ENCODE data around the gene TFPI. TPM values are rescaled to one million over a fixed set of nuclear protein-coding genes. Genes with fewer than 3 reads are reported as not detected.

The TFPI gene
- total RNA-seq, 1 experiment from 2014 or later: 8.4 TPM

DNA sequence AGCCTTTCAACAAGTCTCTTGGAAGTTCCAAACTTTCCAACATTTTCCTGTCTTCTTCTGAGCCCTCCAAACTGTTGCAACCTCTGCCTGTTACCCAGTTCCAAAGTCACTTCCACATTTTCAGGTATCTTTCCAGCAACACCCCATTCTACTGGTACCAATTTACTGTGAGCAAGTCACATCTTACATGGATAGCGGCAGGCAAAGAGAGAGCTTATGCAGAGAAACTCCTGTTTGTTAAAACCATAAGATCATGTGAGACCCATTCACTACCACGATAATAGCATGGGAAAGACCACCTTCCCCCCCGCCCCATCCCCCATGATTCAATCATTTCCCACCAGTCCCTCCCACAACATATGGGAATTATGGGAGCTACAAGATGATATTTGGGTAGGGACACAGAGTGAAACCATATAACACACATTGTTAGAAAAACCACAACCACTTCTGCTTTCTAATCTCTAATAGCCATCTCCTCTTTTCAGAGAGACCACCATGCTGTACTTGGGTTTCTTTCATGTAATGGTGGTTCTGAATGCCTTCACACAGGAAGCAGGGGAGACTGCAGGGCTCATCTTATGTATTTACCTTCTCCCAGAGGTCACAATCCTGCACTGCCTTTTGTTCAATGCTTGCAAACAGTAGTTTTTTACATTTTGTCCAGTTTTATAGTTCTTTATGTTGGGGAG is 60.2 kb downstream of the TFPI start:
- CTCF ChIA-PET: no interaction called here
- TF ChIP-seq, protein P1, sequence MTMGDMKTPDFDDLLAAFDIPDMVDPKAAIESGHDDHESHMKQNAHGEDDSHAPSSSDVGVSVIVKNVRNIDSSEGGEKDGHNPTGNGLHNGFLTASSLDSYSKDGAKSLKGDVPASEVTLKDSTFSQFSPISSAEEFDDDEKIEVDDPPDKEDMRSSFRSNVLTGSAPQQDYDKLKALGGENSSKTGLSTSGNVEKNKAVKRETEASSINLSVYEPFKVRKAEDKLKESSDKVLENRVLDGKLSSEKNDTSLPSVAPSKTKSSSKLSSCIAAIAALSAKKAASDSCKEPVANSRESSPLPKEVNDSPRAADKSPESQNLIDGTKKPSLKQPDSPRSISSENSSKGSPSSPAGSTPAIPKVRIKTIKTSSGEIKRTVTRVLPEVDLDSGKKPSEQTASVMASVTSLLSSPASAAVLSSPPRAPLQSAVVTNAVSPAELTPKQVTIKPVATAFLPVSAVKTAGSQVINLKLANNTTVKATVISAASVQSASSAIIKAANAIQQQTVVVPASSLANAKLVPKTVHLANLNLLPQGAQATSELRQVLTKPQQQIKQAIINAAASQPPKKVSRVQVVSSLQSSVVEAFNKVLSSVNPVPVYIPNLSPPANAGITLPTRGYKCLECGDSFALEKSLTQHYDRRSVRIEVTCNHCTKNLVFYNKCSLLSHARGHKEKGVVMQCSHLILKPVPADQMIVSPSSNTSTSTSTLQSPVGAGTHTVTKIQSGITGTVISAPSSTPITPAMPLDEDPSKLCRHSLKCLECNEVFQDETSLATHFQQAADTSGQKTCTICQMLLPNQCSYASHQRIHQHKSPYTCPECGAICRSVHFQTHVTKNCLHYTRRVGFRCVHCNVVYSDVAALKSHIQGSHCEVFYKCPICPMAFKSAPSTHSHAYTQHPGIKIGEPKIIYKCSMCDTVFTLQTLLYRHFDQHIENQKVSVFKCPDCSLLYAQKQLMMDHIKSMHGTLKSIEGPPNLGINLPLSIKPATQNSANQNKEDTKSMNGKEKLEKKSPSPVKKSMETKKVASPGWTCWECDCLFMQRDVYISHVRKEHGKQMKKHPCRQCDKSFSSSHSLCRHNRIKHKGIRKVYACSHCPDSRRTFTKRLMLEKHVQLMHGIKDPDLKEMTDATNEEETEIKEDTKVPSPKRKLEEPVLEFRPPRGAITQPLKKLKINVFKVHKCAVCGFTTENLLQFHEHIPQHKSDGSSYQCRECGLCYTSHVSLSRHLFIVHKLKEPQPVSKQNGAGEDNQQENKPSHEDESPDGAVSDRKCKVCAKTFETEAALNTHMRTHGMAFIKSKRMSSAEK (CRISPR knock-in tag; IDR thresholded peaks at IDR 0.05; ENCODE audit: borderline replicate concordance): no peak
- TF ChIP-seq CDX4 (CRISPR knock-in tag; IDR thresholded peaks at IDR 0.05; ENCODE audit: borderline replicate concordance) (no peak), ZNF263 (CRISPR knock-in tag; IDR thresholded peaks at IDR 0.05; ENCODE audit: low read depth) (no peak), ETV6 (CRISPR knock-in tag; IDR thresholded peaks at IDR 0.05) (no peak), AR (CRISPR knock-in tag; IDR thresholded peaks at IDR 0.05) (no peak), FOXJ3 (CRISPR knock-in tag; IDR thresholded peaks at IDR 0.05; ENCODE audit: borderline replicate concordance) (no peak)
- TF ChIP-seq, protein P2, sequence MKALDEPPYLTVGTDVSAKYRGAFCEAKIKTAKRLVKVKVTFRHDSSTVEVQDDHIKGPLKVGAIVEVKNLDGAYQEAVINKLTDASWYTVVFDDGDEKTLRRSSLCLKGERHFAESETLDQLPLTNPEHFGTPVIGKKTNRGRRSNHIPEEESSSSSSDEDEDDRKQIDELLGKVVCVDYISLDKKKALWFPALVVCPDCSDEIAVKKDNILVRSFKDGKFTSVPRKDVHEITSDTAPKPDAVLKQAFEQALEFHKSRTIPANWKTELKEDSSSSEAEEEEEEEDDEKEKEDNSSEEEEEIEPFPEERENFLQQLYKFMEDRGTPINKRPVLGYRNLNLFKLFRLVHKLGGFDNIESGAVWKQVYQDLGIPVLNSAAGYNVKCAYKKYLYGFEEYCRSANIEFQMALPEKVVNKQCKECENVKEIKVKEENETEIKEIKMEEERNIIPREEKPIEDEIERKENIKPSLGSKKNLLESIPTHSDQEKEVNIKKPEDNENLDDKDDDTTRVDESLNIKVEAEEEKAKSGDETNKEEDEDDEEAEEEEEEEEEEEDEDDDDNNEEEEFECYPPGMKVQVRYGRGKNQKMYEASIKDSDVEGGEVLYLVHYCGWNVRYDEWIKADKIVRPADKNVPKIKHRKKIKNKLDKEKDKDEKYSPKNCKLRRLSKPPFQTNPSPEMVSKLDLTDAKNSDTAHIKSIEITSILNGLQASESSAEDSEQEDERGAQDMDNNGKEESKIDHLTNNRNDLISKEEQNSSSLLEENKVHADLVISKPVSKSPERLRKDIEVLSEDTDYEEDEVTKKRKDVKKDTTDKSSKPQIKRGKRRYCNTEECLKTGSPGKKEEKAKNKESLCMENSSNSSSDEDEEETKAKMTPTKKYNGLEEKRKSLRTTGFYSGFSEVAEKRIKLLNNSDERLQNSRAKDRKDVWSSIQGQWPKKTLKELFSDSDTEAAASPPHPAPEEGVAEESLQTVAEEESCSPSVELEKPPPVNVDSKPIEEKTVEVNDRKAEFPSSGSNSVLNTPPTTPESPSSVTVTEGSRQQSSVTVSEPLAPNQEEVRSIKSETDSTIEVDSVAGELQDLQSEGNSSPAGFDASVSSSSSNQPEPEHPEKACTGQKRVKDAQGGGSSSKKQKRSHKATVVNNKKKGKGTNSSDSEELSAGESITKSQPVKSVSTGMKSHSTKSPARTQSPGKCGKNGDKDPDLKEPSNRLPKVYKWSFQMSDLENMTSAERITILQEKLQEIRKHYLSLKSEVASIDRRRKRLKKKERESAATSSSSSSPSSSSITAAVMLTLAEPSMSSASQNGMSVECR (CRISPR knock-in tag; IDR thresholded peaks at IDR 0.05; ENCODE audit: borderline replicate concordance): no peak
- H3K4me3 Mint-ChIP-seq: no peak overlapping the region
- H3K27me3 Mint-ChIP-seq (ENCODE audit: low read depth): no peaks in the 10 kb centered on the region
- POLR2A ChIA-PET: no interaction called here
- peaks cover 37% of the 10 kb centered on the region for H3K9me3 Mint-ChIP-seq
- no peak for DNase-seq (ENCODE audit: low spot score)
- no peaks in the 10 kb centered on the region for H3K4me1 Mint-ChIP-seq
- H3K36me3 Mint-ChIP-seq: peaks cover 36% of the 10 kb centered on the region
- no peak for ATAC-seq
- no peak overlapping the region for H3K27ac Mint-ChIP-seq

- ATAC-seq (no peak), DNase-seq (ENCODE audit: low spot score) (no peak)
- peaks cover 37% of the 10 kb centered on the region for H3K9me3 Mint-ChIP-seq
- peaks cover 36% of the 10 kb centered on the region for H3K36me3 Mint-ChIP-seq
- CTCF ChIA-PET: no interaction called here
- no peaks in the 10 kb centered on the region for H3K4me1 Mint-ChIP-seq
- POLR2A ChIA-PET: no interaction called here
- H3K27me3 Mint-ChIP-seq (ENCODE audit: low read depth): no peaks in the 10 kb centered on the region
- TF ChIP-seq NR1H2 (CRISPR knock-in tag; IDR thresholded peaks at IDR 0.05) (no peak), CDX4 (CRISPR knock-in tag; IDR thresholded peaks at IDR 0.05; ENCODE audit: borderline replicate concordance) (no peak), ZNF138 (CRISPR knock-in tag; conservative IDR thresholded peaks at IDR 0.05) (no peak), FOXK1 (CRISPR knock-in tag; IDR thresholded peaks at IDR 0.05) (no peak)
- TF ChIP-seq, protein P3, sequence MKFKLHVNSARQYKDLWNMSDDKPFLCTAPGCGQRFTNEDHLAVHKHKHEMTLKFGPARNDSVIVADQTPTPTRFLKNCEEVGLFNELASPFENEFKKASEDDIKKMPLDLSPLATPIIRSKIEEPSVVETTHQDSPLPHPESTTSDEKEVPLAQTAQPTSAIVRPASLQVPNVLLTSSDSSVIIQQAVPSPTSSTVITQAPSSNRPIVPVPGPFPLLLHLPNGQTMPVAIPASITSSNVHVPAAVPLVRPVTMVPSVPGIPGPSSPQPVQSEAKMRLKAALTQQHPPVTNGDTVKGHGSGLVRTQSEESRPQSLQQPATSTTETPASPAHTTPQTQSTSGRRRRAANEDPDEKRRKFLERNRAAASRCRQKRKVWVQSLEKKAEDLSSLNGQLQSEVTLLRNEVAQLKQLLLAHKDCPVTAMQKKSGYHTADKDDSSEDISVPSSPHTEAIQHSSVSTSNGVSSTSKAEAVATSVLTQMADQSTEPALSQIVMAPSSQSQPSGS (CRISPR knock-in tag; IDR thresholded peaks at IDR 0.05; ENCODE audit: borderline replicate concordance, low read depth): no peak
- H3K27ac Mint-ChIP-seq: no peak overlapping the region
- H3K4me3 Mint-ChIP-seq: no peak overlapping the region
These were observed 61.1 kb downstream of the TFPI start for GRCh38 chr2:187493180-187493579.
